Activated T-cell treated with anti-CD3 and anti-CD28 coated beads, Interleukin-2, amount 50 U/mL, for 4 hours (primary cell): Measurements from ENCODE around the gene NUP107. TPM values are rescaled to one million over a fixed set of nuclear protein-coding genes. Genes with fewer than 3 reads are reported as not detected.
"Not testable (repeated sequence)": the region's sequence is repeated elsewhere in the genome, so short reads cannot be mapped to it uniquely, and the experiment has no call there.

Experiments used
- ATAC-seq, 2 donors: fragments of 200-7000 bp; cut with Tn5 transposase; one replicate each; pipeline ENCODE4 v1.10.0; 2021
- DNase-seq: peaks from one replicate; pipeline ENCODE4 v3.0.0-alpha.2; 2020
- H3K27me3 Mint-ChIP-seq: one replicate; pipeline ENCODE4 v1.8.0; 2021; ENCODE audit warnings: low read depth, mixed read lengths
- H3K36me3 Mint-ChIP-seq: one replicate; pipeline ENCODE4 v1.8.0; 2022; ENCODE audit warnings: mixed read lengths; ENCODE audit not compliant: insufficient read depth
- H3K4me1 Mint-ChIP-seq: one replicate; pipeline ENCODE4 v1.8.0; 2021; ENCODE audit warnings: low read depth, mixed read lengths
- H3K4me3 Mint-ChIP-seq: one replicate; pipeline ENCODE4 v1.8.0; 2021; ENCODE audit warnings: mild to moderate bottlenecking, moderate library complexity, mixed read lengths
- H3K9me3 Mint-ChIP-seq: one replicate; pipeline ENCODE4 v1.8.0; 2021; ENCODE audit warnings: mixed read lengths
- total RNA-seq, 3 donors: library from RNA; stranded (reverse); gene quantifications; one replicate each; pipeline ENCODE4 v1.2.1, GENCODE V29; 2021

The NUP107 gene
- total RNA-seq, 3 donors from 2014 or later: 97.2 to 127 (median 121) TPM

- H3K27me3 Mint-ChIP-seq: no peaks in the 10 kb centered on the region
- H3K4me1 Mint-ChIP-seq: peaks cover 41% of the 10 kb centered on the region
- DNase-seq: no peak
- no peak overlapping the region for H3K4me3 Mint-ChIP-seq
- H3K9me3 Mint-ChIP-seq: no peaks in the 10 kb centered on the region
- no peak for ATAC-seq
- peaks cover under 1% of the 10 kb centered on the region for H3K36me3 Mint-ChIP-seq
Measured at GRCh38 chr12:68674376-68674775, 12.4 kb upstream of the NUP107 start.

- Mint-ChIP-seq H3K9me3 (no peaks in the 10 kb centered on the region), H3K4me3 (peak overlapping the region; percentile 20), H3K36me3 (peaks cover 3% of the 10 kb centered on the region), H3K4me1 (peaks cover 44% of the 10 kb centered on the region), H3K27me3 (no peaks in the 10 kb centered on the region)
- ATAC-seq (peak; percentile 67 to 80), DNase-seq (peak; percentile 51)
Measured at GRCh38 chr12:68675101-68675842, 11.5 kb upstream of the NUP107 start.

GRCh38 chr12:68676854-68677253, 9.9 kb upstream of the NUP107 start:
- not testable (repeated sequence) for H3K9me3 Mint-ChIP-seq, H3K36me3 Mint-ChIP-seq, H3K4me3 Mint-ChIP-seq, ATAC-seq, DNase-seq, H3K27me3 Mint-ChIP-seq
- peaks cover 40% of the 10 kb centered on the region for H3K4me1 Mint-ChIP-seq

- ATAC-seq: no peak
Measured at GRCh38 chr12:68686262-68686594, 550 bp upstream of the NUP107 start.

GRCh38 chr12:68695454-68695853, 8.7 kb downstream of the NUP107 start:
- ATAC-seq (no peak), DNase-seq (no peak)
- H3K4me3 Mint-ChIP-seq: no peak overlapping the region
- peaks cover 48% of the 10 kb centered on the region for H3K36me3 Mint-ChIP-seq
- H3K27me3 Mint-ChIP-seq: no peaks in the 10 kb centered on the region
- H3K9me3 Mint-ChIP-seq: no peaks in the 10 kb centered on the region
- no peaks in the 10 kb centered on the region for H3K4me1 Mint-ChIP-seq

More at GRCh38 chr12:68686262-68686594, 550 bp upstream of the NUP107 start:
- peaks cover 8% of the 10 kb centered on the region for H3K36me3 Mint-ChIP-seq
- no peaks in the 10 kb centered on the region for H3K9me3 Mint-ChIP-seq
- H3K27me3 Mint-ChIP-seq: no peaks in the 10 kb centered on the region
- peaks cover 39% of the 10 kb centered on the region for H3K4me1 Mint-ChIP-seq
- peak overlapping the region; percentile 94 for H3K4me3 Mint-ChIP-seq
- DNase-seq: no peak

GRCh38 chr12:68699486-68699885, 12.7 kb downstream of the NUP107 start:
- DNase-seq (no peak), ATAC-seq (no peak)
- Mint-ChIP-seq H3K36me3 (peaks cover 38% of the 10 kb centered on the region), H3K4me1 (no peaks in the 10 kb centered on the region), H3K4me3 (no peak overlapping the region), H3K9me3 (no peaks in the 10 kb centered on the region), H3K27me3 (no peaks in the 10 kb centered on the region)

GRCh38 chr12:68727776-68728175, 41.0 kb downstream of the NUP107 start:
- peaks cover 21% of the 10 kb centered on the region for H3K36me3 Mint-ChIP-seq
- no peaks in the 10 kb centered on the region for H3K4me1 Mint-ChIP-seq
- no peaks in the 10 kb centered on the region for H3K9me3 Mint-ChIP-seq
- no peak overlapping the region for H3K4me3 Mint-ChIP-seq
- H3K27me3 Mint-ChIP-seq: no peaks in the 10 kb centered on the region
- ATAC-seq (no peak), DNase-seq (no peak)

- Mint-ChIP-seq H3K9me3 (no peaks in the 10 kb centered on the region), H3K27me3 (no peaks in the 10 kb centered on the region), H3K4me3 (no peak overlapping the region), H3K36me3 (peaks cover 22% of the 10 kb centered on the region), H3K4me1 (no peaks in the 10 kb centered on the region)
- no peak for DNase-seq
- ATAC-seq: no peak
Measured at GRCh38 chr12:68733661-68734071, 46.9 kb downstream of the NUP107 start.

- H3K27me3 Mint-ChIP-seq: no peaks in the 10 kb centered on the region
- no peak for ATAC-seq
- peaks cover 15% of the 10 kb centered on the region for H3K36me3 Mint-ChIP-seq
- no peaks in the 10 kb centered on the region for H3K9me3 Mint-ChIP-seq
- no peak overlapping the region for H3K4me3 Mint-ChIP-seq
- no peak for DNase-seq
- no peaks in the 10 kb centered on the region for H3K4me1 Mint-ChIP-seq
Measured at GRCh38 chr12:68739891-68740290, 53.1 kb downstream of the NUP107 start.

- ATAC-seq (no peak), DNase-seq (no peak)
- H3K4me3 Mint-ChIP-seq: no peak overlapping the region
- no peaks in the 10 kb centered on the region for H3K27me3 Mint-ChIP-seq
- H3K9me3 Mint-ChIP-seq: no peaks in the 10 kb centered on the region
- H3K36me3 Mint-ChIP-seq: peaks cover 9% of the 10 kb centered on the region
- peaks cover 21% of the 10 kb centered on the region for H3K4me1 Mint-ChIP-seq
Measured at GRCh38 chr12:68743356-68743755, 56.6 kb downstream of the NUP107 start.

- Mint-ChIP-seq H3K27me3 (no peaks in the 10 kb centered on the region), H3K9me3 (no peaks in the 10 kb centered on the region), H3K36me3 (no peaks in the 10 kb centered on the region), H3K4me1 (peaks cover 36% of the 10 kb centered on the region), H3K4me3 (peak overlapping the region; percentile 96)
- DNase-seq (no peak), ATAC-seq (peak in 1 of 2 donors; percentile 2)
Measured at GRCh38 chr12:68745376-68745903, 58.7 kb downstream of the NUP107 start.

- Mint-ChIP-seq H3K27me3 (no peaks in the 10 kb centered on the region), H3K4me1 (peaks cover 36% of the 10 kb centered on the region), H3K9me3 (no peaks in the 10 kb centered on the region)
Measured at GRCh38 chr12:68745904-68746571, 59.3 kb downstream of the NUP107 start, which contains the start of gene SLC35E3. Gene SLC35E3 (plus strand): TSS chr12:68746176. CDS start chr12:68746378, 202 bp downstream.

GRCh38 chr12:68746572-68747180, 59.9 kb downstream of the NUP107 start:
- DNase-seq (peak; percentile 14), ATAC-seq (peak; percentile 23 to 24)
- Mint-ChIP-seq H3K4me1 (peaks cover 36% of the 10 kb centered on the region), H3K36me3 (no peaks in the 10 kb centered on the region), H3K4me3 (peak overlapping the region; percentile 96), H3K9me3 (no peaks in the 10 kb centered on the region), H3K27me3 (no peaks in the 10 kb centered on the region)

More at GRCh38 chr12:68745904-68746571, 59.3 kb downstream of the NUP107 start, which contains the start of gene SLC35E3:
- no peaks in the 10 kb centered on the region for H3K36me3 Mint-ChIP-seq
- DNase-seq: peak; percentile 80
- ATAC-seq: peak; percentile 99
- peak within 1 kb of the TSS; percentile 96 for H3K4me3 Mint-ChIP-seq

- DNase-seq (no peak), ATAC-seq (no peak)
- H3K9me3 Mint-ChIP-seq: no peaks in the 10 kb centered on the region
- H3K27me3 Mint-ChIP-seq: no peaks in the 10 kb centered on the region
- H3K4me3 Mint-ChIP-seq: no peak overlapping the region
- peaks cover 11% of the 10 kb centered on the region for H3K36me3 Mint-ChIP-seq
- peaks cover 36% of the 10 kb centered on the region for H3K4me1 Mint-ChIP-seq
Measured at GRCh38 chr12:68749443-68749842, 62.7 kb downstream of the NUP107 start.
